Occipital lobe (tissue), 2 donors: ENCODE measurements around the gene MNAT1. TPM values are rescaled to one million over a fixed set of nuclear protein-coding genes. Genes with fewer than 3 reads are reported as not detected.
"Not testable (repeated sequence)": the region's sequence is repeated elsewhere in the genome, so short reads cannot be mapped to it uniquely, and the experiment has no call there.

Source experiments
- DNase-seq: peaks from one replicate; lab custom pipeline; 2025; lab: John Stamatoyannopoulos, UW
- total RNA-seq: library from RNA; depleted of rRNA; stranded (reverse); fragments of >200 nt; gene quantifications from one replicate; pipeline ENCODE4 v1.2.3, GENCODE V29; 2014

Gene MNAT1
- total RNA-seq, result 91.9 TPM

- DNase-seq, result peak; percentile 77
Observed at GRCh38 chr14:60734465-60735242, at the start of gene MNAT1. Gene MNAT1 (plus strand): TSS chr14:60734761. CDS start chr14:60734863, 102 bp downstream.

GRCh38 chr14:60686865-60687264, 47.7 kb upstream of the MNAT1 start:
- no peak for DNase-seq

GRCh38 chr14:60691383-60692113, 43.0 kb upstream of the MNAT1 start:
- no peak for DNase-seq

DNA sequence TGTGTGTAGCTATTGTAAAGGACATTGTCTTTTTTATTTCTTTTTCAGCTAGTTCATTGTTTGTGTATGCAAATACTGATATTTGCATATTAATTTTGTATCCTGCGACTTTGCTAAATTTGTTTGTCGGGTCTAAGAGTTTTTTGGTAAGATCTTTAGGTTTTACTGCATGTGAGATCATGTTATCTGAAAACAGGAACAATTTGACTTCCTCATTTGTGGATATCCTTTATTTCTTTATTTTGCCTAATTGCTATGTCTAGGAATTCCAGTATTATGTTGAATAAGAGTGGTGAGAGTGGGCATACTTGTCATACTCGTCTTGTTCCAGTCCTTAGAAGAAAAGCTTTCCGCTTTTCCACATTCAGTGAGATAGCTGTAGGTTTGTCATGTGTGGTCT, 39.2 kb upstream of the MNAT1 start:
- no peak for DNase-seq

DNA sequence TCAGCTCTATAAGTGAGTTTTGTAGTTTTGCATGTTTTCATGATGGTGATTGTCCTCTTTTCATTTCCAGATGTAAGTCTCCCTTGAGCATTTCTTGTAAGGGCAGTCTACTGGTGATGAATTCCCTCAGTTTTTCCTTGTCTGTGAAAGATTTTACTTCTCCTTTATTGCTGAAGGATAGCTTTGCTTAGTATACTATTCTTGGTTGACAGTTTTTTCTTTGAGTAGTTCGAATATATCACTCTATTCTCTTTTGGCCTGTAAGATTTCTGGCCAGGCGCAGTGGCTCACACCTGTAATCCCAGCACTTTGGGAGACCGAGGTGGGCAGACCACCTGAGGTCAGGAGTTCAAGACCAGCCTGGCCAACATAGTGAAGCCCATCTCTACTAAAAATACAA, 34.0 kb upstream of the MNAT1 start:
- no peak for DNase-seq

DNA sequence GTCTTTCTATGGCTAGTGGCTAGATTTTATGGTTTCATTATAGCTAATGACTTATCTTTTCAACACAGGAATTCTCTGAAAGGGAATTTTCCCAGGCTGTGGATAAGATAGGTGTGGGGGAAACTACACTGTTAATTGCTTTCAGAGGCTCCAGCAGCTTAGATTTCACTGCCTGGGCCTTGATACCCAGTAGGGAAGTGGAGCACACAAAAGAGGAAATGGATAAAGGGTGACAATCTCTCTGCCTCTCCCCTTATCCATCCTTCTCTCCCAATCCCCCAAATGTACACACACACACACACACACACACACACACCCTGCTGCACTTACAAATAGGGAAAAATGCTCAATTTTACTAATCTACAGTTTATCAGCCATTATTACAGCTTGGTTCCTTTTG, 29.5 kb upstream of the MNAT1 start:
- no peak for DNase-seq

DNA sequence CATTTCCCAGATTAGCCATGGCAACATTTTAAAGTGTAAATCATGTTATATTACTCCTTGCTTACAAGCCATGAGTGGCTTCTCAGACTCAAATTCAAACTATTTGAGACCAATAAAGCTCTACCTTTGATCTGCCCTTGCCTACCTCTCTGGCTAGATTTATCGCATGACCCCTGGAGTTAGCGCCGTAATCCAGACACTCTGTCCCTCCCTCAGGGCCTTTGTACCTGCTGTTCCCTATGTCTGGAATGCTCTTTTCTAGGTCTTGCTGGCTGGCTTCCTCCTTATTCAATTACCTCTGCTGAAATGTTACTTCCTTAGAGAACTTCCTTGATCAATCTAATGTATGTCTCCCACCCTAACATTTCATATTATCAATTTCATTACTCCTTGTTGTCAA, 26.7 kb upstream of the MNAT1 start:
- DNase-seq, result no peak

- DNase-seq, result no peak
Observed at GRCh38 chr14:60710494-60710893, 24.1 kb upstream of the MNAT1 start.

GRCh38 chr14:60713513-60713912, 21.0 kb upstream of the MNAT1 start:
- DNase-seq, result no peak

DNA sequence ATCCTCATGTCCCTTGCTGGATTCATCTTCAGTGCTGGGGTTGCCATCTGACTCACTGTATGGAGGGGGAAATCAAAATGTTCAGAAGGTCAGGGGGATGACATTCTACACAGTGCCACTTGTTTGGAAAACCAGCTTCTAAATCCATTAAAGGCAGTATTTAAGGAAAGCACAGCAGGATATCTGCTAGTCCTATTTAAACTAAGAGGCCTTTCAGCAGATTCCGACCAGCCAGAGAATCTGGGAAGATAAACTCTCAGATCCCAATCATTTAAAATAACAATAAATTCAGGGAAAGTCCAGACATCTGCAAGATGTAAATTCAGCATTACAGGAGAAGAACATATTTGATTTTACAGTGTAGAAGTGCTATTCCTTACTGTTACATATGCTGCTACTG, 14.2 kb upstream of the MNAT1 start:
- DNase-seq, result no peak

GRCh38 chr14:60720962-60721325, 13.6 kb upstream of the MNAT1 start:
- no peak for DNase-seq

DNA sequence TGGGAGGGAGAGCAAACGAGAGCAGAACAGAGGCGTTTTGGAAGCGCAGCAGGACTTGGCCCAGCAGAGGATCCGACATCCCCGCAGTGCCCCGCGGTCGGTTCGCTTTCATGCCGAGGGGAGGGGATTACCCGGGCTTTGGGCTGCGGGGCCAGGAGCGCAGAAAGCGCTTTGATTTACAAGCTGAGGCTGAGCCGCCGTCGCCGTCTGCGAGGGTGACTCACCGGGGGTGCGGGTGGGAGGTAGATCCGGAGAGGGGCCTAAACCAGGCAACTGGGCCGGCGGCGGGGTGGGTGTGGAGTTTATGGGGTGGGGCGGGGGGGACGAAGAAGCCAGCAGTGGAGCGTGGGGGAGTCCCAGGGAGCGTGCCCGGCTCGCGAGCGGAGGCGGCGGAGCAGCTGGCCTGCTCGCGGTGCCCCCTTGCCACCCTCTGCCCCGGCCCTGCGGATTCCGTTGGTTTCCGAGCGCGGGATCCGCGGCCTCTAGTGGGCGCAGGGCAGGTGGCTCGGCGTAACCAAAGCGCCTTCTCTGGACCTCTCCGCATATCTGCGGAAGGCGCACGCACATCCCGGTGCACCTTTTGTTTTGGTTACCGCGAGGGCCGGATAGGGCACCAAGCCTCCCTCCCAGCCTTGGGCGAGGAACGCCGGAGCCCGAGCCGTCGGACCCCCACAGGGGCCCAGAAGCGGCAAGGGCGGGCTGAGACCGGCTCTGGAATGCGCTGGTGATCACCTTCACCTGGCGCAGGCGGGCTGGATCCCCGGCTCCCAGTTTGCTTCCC, 13.0 kb upstream of the MNAT1 start:
- no peak for DNase-seq

DNA sequence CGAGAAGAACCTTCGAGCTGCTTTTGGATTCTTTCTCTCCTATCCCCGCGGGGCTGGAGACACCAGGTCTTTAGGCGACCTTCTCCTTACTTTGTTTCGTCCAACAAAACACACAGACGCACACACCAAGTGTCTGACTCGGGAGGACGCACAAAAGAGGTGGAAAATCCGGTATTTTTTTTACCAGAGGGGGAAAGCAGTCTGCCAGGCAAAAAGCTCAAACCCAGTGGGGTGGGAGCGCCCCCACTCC, 12.5 kb upstream of the MNAT1 start:
- no peak for DNase-seq

- no peak for DNase-seq
Observed at GRCh38 chr14:60722357-60723115, 12.0 kb upstream of the MNAT1 start.

DNA sequence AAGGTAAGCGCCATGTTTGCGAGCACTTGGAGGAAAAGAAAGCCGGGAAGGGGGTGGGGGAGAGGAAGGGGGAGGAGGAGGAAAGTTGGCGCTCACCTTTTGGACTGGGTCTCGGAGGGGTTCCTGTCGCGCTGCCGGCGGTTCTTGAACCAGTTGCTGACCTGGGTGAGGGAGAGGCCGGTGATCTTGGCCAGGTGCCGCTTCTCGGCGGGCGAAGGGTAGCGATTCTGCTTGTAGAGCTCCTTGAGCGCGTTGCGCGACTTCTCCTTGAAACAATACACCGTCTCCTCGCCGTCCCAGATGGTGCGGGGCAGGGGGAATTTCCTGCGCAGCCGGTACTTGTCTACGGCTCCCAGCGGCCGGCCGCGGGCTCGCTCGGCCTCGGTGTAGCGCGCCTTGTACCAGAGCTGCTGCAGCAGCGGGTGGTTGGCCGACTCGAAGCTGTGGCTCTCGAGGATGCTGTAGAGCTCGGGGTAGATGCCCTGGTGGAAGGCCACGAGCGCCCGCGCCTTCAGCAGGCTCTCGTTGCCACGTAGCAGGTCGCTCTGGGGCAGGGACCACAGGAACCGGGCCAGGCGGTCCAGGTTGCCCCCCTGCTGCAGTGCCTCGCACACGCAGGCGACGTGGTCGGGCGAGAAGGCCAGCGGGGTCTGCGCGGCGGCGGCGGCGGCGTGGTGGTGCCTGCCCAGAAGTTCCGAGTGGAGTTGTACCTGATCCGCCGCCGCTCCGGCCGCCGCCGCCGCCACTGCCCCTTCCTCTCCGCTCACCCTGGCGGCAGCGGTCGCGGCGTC, 11.2 kb upstream of the MNAT1 start:
- no peak for DNase-seq

DNA sequence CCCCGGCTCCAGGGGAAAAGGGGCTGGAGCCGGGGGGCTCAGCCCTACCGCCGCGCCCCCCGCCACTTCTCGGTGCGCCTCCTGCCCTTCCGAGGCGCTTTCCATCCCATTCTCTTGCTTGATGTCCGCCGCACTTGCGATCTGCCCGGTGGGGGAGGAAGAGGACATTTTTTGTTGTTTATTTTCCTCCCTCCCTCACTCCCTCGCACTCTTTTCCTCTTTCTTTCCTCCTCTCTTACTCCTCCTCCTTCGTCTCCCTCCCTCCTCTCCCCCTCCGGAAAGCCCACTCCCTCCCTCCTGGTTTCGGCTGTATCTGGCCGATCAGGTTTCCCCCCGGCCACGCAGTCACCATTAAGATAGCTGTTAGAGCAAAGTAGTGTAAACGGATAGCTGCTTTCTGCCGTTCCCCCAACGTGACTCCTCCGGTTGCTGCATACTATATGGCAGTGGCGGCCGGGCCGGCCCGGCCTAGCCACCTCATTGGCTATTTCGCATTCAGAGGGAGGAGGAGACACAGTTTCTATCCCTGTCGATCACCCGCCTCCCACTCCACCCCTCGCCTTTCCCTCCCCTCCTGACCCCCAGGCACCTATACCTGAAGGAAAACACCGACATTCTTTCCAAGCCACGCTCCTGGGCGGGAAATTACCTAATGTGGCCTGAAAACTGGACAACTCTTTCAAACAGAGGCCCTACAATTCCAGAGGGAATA, 10.5 kb upstream of the MNAT1 start, which contains the start of gene SIX4:
TSS of gene SIX4 (minus strand) at position 445 of the 712 bp plus-strand sequence. CDS start at position 168, 277 bp downstream.
- peak; percentile 47 for DNase-seq

DNA sequence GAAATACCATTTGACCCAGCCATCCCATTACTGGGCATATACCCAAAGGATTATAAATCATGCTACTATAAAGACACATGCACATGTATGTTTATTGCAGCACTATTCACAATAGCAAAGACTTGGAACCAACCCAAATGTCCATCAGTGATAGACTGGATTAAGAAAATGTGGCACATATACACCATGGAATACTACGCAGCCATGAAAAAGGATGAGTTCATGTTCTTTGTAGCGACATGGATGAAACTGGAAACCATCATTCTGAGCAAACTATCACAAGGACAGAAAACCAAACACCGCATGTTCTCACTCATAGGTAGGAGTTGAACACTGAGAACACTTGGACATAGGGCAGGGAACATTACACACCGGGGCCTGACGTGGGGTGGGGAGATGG, 3.3 kb upstream of the MNAT1 start:
- DNase-seq, result not testable (repeated sequence)

DNA sequence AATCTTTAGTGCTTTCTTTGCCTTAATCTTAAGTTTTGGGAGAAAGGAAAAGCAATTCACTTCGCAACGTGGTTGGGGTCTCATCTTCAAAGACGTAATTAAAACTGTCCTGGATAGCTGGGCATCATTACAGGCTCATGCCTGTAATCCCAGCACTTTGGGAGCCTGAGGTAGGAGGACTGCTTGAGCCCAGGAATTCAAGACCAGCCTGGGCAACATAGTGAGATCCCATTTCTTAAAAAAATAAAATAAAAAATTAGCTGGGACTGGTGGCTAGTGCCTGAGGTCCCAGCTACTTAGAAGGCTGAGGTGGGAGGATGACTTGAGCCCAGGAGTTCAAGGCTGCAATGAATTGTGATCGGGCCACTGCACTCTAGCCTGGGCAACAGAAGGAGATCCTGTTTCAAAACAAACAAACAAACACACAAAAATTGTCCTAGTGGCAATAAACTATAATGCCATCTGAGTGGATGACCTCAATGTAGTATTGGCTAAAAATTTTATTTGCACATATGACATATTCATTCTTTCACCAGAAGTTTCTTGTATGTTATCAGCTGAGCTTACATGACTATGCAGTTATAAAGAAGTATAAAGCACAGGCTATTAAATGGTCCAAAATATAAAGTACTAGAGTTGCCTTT, 1.6 kb upstream of the MNAT1 start:
- DNase-seq, result no peak

DNA sequence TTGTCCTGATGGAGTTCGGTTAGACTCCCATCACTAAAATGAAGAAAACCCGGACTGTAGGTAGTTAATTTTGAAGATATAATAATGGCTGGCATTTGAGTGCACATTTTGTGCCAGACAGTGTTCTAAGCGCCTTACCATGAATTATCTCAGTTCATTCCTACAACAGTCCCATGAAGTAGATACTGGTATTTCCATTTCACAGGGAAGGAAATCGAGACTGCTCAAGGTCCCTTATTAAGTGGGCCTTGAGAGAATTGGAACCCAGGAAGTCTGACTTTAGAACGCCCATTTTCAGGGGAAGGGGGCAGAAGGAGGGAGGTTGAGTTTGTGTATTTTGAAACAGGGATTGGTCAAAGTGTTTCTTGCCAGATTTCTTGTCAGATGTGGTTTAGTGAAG, 855 bp downstream of the MNAT1 start:
- DNase-seq, result no peak

DNA sequence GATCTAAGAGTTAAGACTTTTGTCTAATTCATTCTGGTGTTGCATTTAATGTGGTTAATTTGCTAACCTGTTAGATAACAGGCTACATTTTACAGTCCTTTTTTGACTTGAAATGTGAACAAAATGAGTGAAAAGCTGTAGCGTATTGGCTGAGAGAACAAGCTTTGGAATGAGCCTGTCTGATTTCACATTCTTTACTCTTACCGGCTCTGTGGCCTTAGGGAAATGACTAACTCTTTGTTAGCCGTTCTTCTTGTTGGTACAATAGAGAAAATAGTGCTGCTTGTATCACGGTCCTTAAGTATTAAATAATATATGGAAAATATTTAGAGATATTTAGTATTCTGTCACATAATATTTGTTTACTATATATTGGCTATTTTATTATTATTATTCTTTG, 1.9 kb downstream of the MNAT1 start:
- DNase-seq, result no peak
